WI38 (cell line): ENCODE data around the gene NAALADL2.
A peak's percentile ranks its signal among the peaks of the same experiment; 100 is the strongest.

ENCODE experiments used
- H3K4me3 ChIP-seq: 2 replicates; pipeline ENCODE4 v1.5.1; 2011; ENCODE audit warnings: low read depth, mild to moderate bottlenecking, control low read depth, low read length
- CTCF ChIP-seq: IDR thresholded peaks from 2 replicates; pipeline ENCODE4 v1.5.1; 2012; ENCODE audit warnings: low read depth, mild to moderate bottlenecking, control low read depth, low read length

Gene NAALADL2

GRCh38 chr3:175105066-175105465 is 245.9 kb downstream of the NAALADL2 start:
- TF ChIP-seq CTCF: no peak

GRCh38 chr3:175107231-175107630 is 248.1 kb downstream of the NAALADL2 start:
- no peak for TF ChIP-seq CTCF

More at GRCh38 chr3:175105066-175105465, 245.9 kb downstream of the NAALADL2 start:
- H3K4me3 ChIP-seq: no peak overlapping the region

GRCh38 chr3:175107995-175108394 is 248.9 kb downstream of the NAALADL2 start:
- TF ChIP-seq CTCF: no peak
- H3K4me3 ChIP-seq: no peak overlapping the region

More at GRCh38 chr3:175107231-175107630, 248.1 kb downstream of the NAALADL2 start:
- H3K4me3 ChIP-seq: no peak overlapping the region

GRCh38 chr3:175108613-175109151 is 249.5 kb downstream of the NAALADL2 start:
- no peak for TF ChIP-seq CTCF
- no peak overlapping the region for H3K4me3 ChIP-seq

GRCh38 chr3:175111036-175111435 is 251.9 kb downstream of the NAALADL2 start:
- no peak for TF ChIP-seq CTCF
- H3K4me3 ChIP-seq: no peak overlapping the region

GRCh38 chr3:175118382-175118941 is 259.3 kb downstream of the NAALADL2 start:
- no peak for TF ChIP-seq CTCF
- no peak overlapping the region for H3K4me3 ChIP-seq

GRCh38 chr3:175121225-175121624 is 262.1 kb downstream of the NAALADL2 start:
- H3K4me3 ChIP-seq: no peak overlapping the region
- TF ChIP-seq CTCF: 0 out of 2 replicates have a peak, but pooled peaks have one; percentile 9
